HepG2 (cell line): Measurements from ENCODE around the gene PPP1CB. TPM values are rescaled to one million over a fixed set of nuclear protein-coding genes. Genes with fewer than 3 reads are reported as not detected.

Experiments
- ATAC-seq: fragments of 200-7000 bp; cut with Tn5 transposase; 3 replicates; pipeline ENCODE4 v1.9.1; 2020; ENCODE audit warnings: mild to moderate bottlenecking, moderate library complexity
- BruUV-seq: library from RNA; stranded (reverse); fragments of 400-500 nt; replicated peaks from 2 replicates; lab custom pipeline; 2021; lab: Mats Ljungman, UMichigan
- CTCF ChIA-PET: fragments of 300-600 bp; formaldehyde crosslinking; extraction: SDS; loops from one replicate; lab custom pipeline; 2021; ENCODE audit warnings: low total read pairs, inconsistent platforms, low intra/inter-chr PET ratio; lab: Yijun Ruan, JAX
- POLR2A ChIA-PET: fragments of 350-600 bp; sonication (Branson Sonifier 250); formaldehyde crosslinking; loops from one replicate; lab custom pipeline; 2020; ENCODE audit warnings: antibody characterized with exemption, inconsistent platforms; lab: Yijun Ruan, JAX
- DNase-seq: peaks from one replicate; pipeline ENCODE4 v3.0.0-alpha.2; 2015; ENCODE audit warnings: low spot score
- FAIRE-seq: peaks from 3 replicates; lab custom pipeline; 2011; peaks lifted over from hg19 to GRCh38; lab: Jason Lieb, UNC
- H2AFZ ChIP-seq: one replicate; pipeline ENCODE4 v1.6.1; 2011; ENCODE audit warnings: low read length, inconsistent platforms
- H3K27ac ChIP-seq: fragments of 300-600 bp; 3 replicates; pipeline ENCODE4 v1.8.0; 2011; ENCODE audit warnings: mixed run types, mild to moderate bottlenecking, mixed read lengths, low read length, inconsistent platforms; ENCODE audit not compliant: insufficient read depth; ENCODE audit errors: extremely low read length
- H3K27me3 ChIP-seq, 2 experiments: fragments of 200-600 bp in 1 of 2; 2 replicates in 1 of 2; 3 replicates in 1 of 2; pipeline versions ENCODE4 v1.6.0 to v1.8.0; 2011; ENCODE audit warnings: low read length in 2 of 2, mild to moderate bottlenecking in 2 of 2, moderate library complexity in 2 of 2, inconsistent platforms in 1 of 2; ENCODE audit not compliant: insufficient read depth in 2 of 2, control insufficient read depth in 1 of 2
- H3K36me3 ChIP-seq, 2 experiments: fragments of 200-600 bp in 1 of 2; replicated peaks in 1 of 2; 2 replicates in 1 of 2; 3 replicates in 1 of 2; pipeline versions ENCODE4 v1.5.1 to v1.8.0; 2011; ENCODE audit warnings: low read length in 2 of 2, inconsistent platforms in 1 of 2; ENCODE audit not compliant: insufficient read depth in 2 of 2, control insufficient read depth in 1 of 2
- H3K4me1 ChIP-seq: 2 replicates; pipeline ENCODE4 v1.5.1; 2012; ENCODE audit warnings: low read length, inconsistent platforms; ENCODE audit not compliant: insufficient read depth
- H3K4me2 ChIP-seq: 2 replicates; pipeline ENCODE4 v1.6.0; 2011; ENCODE audit warnings: low read depth, low read length, inconsistent platforms
- H3K4me3 ChIP-seq, 3 experiments: fragments of 200-600 bp in 1 of 3; sonication (generic), shearing (Covaris generic) in 1 of 3; replicated peaks in 1 of 3; 2 replicates each; pipeline ENCODE4 v1.5.1; 2011 to 2016; ENCODE audit warnings: low read length in 3 of 3, inconsistent platforms in 2 of 3, low read depth in 2 of 3, mild to moderate bottlenecking in 2 of 3, control low read depth in 1 of 3, mixed read lengths in 1 of 3; ENCODE audit not compliant: insufficient read depth in 1 of 3
- H3K79me2 ChIP-seq: one replicate; pipeline ENCODE4 v1.6.1; 2011; ENCODE audit warnings: low read length, inconsistent platforms; ENCODE audit not compliant: insufficient read depth
- H3K9ac ChIP-seq: 2 replicates; pipeline ENCODE4 v1.6.0; 2011; ENCODE audit warnings: mild to moderate bottlenecking, low read depth, low read length, inconsistent platforms; ENCODE audit not compliant: insufficient read depth
- H3K9me3 ChIP-seq: 2 replicates; pipeline ENCODE4 v1.5.1; 2012; ENCODE audit warnings: mild to moderate bottlenecking, low read length
- H4K20me1 ChIP-seq: 2 replicates; pipeline ENCODE4 v1.6.0; 2011; ENCODE audit warnings: inconsistent platforms, mild to moderate bottlenecking, low read length, moderate library complexity; ENCODE audit not compliant: insufficient read depth
- AKAP8 ChIP-seq: sonication (generic); formaldehyde crosslinking; IDR thresholded peaks from 2 replicates; pipeline ENCODE4 v1.5.1; 2020; ENCODE audit warnings: mild to moderate bottlenecking, missing genetic modification reagents
- CENPBD1 ChIP-seq: sonication (generic); formaldehyde crosslinking; IDR thresholded peaks from 2 replicates; pipeline ENCODE4 v1.8.0; 2022; ENCODE audit warnings: missing genetic modification reagents, low read depth, mild to moderate bottlenecking, borderline replicate concordance
- CENPX ChIP-seq: sonication (generic); formaldehyde crosslinking; IDR thresholded peaks from 2 replicates; pipeline ENCODE4 v1.9.0; 2021; ENCODE audit warnings: mild to moderate bottlenecking, missing genetic modification reagents, moderate library complexity
- DBP ChIP-seq: sonication (generic); formaldehyde crosslinking; IDR thresholded peaks from 2 replicates; pipeline ENCODE4 v1.4.0; 2020; ENCODE audit warnings: missing genetic modification reagents; ENCODE audit errors: not compliant biosample characterization
- DNMT3B ChIP-seq: conservative IDR thresholded peaks from 2 replicates; pipeline ENCODE4 v1.6.1; 2016; ENCODE audit warnings: missing biosample characterization, control low read depth
- EHMT2 ChIP-seq: fragments of 200-600 bp; sonication (generic); IDR thresholded peaks from 2 replicates; pipeline ENCODE4 v1.7.0; 2017; ENCODE audit warnings: antibody characterized with exemption, low read depth, low read length, borderline replicate concordance
- FOXJ3 ChIP-seq: sonication (generic); formaldehyde crosslinking; IDR thresholded peaks from 2 replicates; pipeline ENCODE4 v1.4.0; 2020; ENCODE audit warnings: missing genetic modification reagents, mild to moderate bottlenecking, borderline replicate concordance
- GRHL1 ChIP-seq: sonication (generic); formaldehyde crosslinking; conservative IDR thresholded peaks from 2 replicates; pipeline ENCODE4 v1.8.0; 2022; ENCODE audit warnings: missing genetic modification reagents
- IKZF1 ChIP-seq: fragments of 450-650 bp; IDR thresholded peaks from 2 replicates; pipeline ENCODE4 v1.7.1; 2016
- ISX ChIP-seq: sonication (generic); formaldehyde crosslinking; conservative IDR thresholded peaks from 2 replicates; pipeline ENCODE4 v1.5.0; 2020; ENCODE audit warnings: missing genetic modification reagents
- PLRG1 ChIP-seq: fragments of 450-650 bp; conservative IDR thresholded peaks from 2 replicates; pipeline ENCODE4 v1.6.1; 2016
- TBX2 ChIP-seq: sonication (generic); formaldehyde crosslinking; IDR thresholded peaks from 2 replicates; pipeline ENCODE4 v1.5.0; 2020; ENCODE audit warnings: missing genetic modification reagents, mild to moderate bottlenecking, borderline replicate concordance
- TRIM24 ChIP-seq: sonication (generic); formaldehyde crosslinking; IDR thresholded peaks from 2 replicates; pipeline ENCODE4 v1.8.0; 2022; ENCODE audit warnings: mild to moderate bottlenecking, missing genetic modification reagents
- ZNF362 ChIP-seq: sonication (generic); formaldehyde crosslinking; IDR thresholded peaks from 2 replicates; pipeline ENCODE4 v1.4.0; 2020; ENCODE audit warnings: missing genetic modification reagents, mild to moderate bottlenecking, borderline replicate concordance
- ZUFSP ChIP-seq: sonication (generic); formaldehyde crosslinking; IDR thresholded peaks from 2 replicates; pipeline ENCODE4 v1.9.0; 2021; ENCODE audit warnings: missing genetic modification reagents, mild to moderate bottlenecking, borderline replicate concordance
- WGBS: methylation state at CpG from one replicate; pipeline ENCODE4 v1.1.6; 2017; ENCODE audit warnings: low lambda C conversion rate; 5-methylcytosine and 5-hydroxymethylcytosine counted together
- in situ Hi-C: cut with HindIII; loops from 2 replicates; pipeline ENCODE4 v1.10.0; 2017; ENCODE audit warnings: low pct_unique_long_range_greater_than_20kb; ENCODE audit not compliant: extremely low pct_ligation_motif_present
- intact Hi-C: fragments of 100-400 bp; cut with micrococcal nuclease; formaldehyde crosslinking; loops from one replicate; pipeline ENCODE4 v1.10.0; 2022; ENCODE audit not compliant: unreplicated experiment
- polyA plus RNA-seq, 8 experiments: library from polyadenylated mRNA; depleted of rRNA in 3 of 8; stranded (reverse) in 7 of 8; unstranded in 1 of 8; fragments of >200 nt; fragmentation: Illumina TruSeq in 4 of 8; extraction: Trizol in 4 of 8; gene quantifications; 2 replicates each; pipeline versions ENCODE4 v1.2.1 to v1.2.3, GENCODE V29; 2011 to 2016; ENCODE audit warnings: low read depth in 4 of 8, missing spikeins in 1 of 8, mixed read lengths in 1 of 8; ENCODE audit not compliant: insufficient read depth in 1 of 8
- total RNA-seq, 5 experiments: library from RNA; depleted of rRNA; stranded (reverse); fragments of >200 nt; fragmentation: Illumina TruSeq; extraction: Trizol; gene quantifications; 2 replicates each; pipeline ENCODE4 v1.2.3, GENCODE V29; 2016; ENCODE audit warnings: low read depth in 1 of 5

The PPP1CB gene
- total and polyA plus RNA-seq, 2 of the 13 experiments (the other 11 are each of a cell fraction or from before 2014, with no cell fraction given), result 46.9 to 109 TPM

- Histone ChIP-seq H3K27me3 (no peaks in the 10 kb centered on the region), H3K4me2 (no peak overlapping the region), H3K4me3 (no peak overlapping the region), H2AFZ (no peak overlapping the region), H3K36me3 (no peaks in the 10 kb centered on the region), H3K27ac (no peak overlapping the region), H3K79me2 (no peaks in the 10 kb centered on the region), H3K9me3 (no peaks in the 10 kb centered on the region), H3K9ac (no peak overlapping the region), H4K20me1 (no peaks in the 10 kb centered on the region), H3K4me1 (no peaks in the 10 kb centered on the region)
- ChIA-PET POLR2A (no interaction called here), CTCF (no interaction called here)
- WGBS, result 98% methylated on average over 2 of the region's 2 CpGs
- ATAC-seq (peak; percentile 28; the same call in 1 of the 3 replicates), FAIRE-seq (no peak), DNase-seq (no peak)
- BruUV-seq, result no TSS peak
- in situ Hi-C loops (loop anchor here (10.0 kb wide), 2 partner anchors 121 to 381 kb away; no protein-coding TSS in a partner anchor), intact Hi-C loops (loop anchor here (10.0 kb wide), 1 partner anchor 101 kb away; no protein-coding TSS in a partner anchor)
- TF ChIP-seq EHMT2 (no peak), TRIM24 (no peak), AKAP8 (CRISPR knock-in tag) (no peak), PLRG1 (no peak), CENPBD1 (no peak), FOXJ3 (CRISPR knock-in tag) (no peak), IKZF1 (no peak), DBP (CRISPR knock-in tag) (no peak), ZNF362 (CRISPR knock-in tag) (no peak), CENPX (no peak), DNMT3B (no peak), GRHL1 (CRISPR knock-in tag) (no peak), ZUFSP (CRISPR knock-in tag) (no peak), ISX (CRISPR knock-in tag) (no peak), TBX2 (CRISPR knock-in tag) (no peak)
Observed at GRCh38 chr2:28824207-28824606, 72.6 kb downstream of the PPP1CB start.
